Activated CD4-positive, CD25-positive, alpha-beta regulatory T cell treated with anti-CD3 and anti-CD28 coated beads, Interleukin-2, amount 50 U/mL, for 72 hours (primary cell): ENCODE data around the gene LRRC59.
"Not testable (repeated sequence)": the region's sequence is repeated elsewhere in the genome, so short reads cannot be mapped to it uniquely, and the experiment has no call there.

Experiments
- DNase-seq: peaks from one replicate; pipeline ENCODE4 v3.0.0; 2021

Gene LRRC59

GRCh38 chr17:50424246-50424995, 27.1 kb upstream of the LRRC59 start:
- no peak for DNase-seq

GRCh38 chr17:50423553-50424159, 26.3 kb upstream of the LRRC59 start:
- DNase-seq = no peak

GRCh38 chr17:50422738-50423137, 25.4 kb upstream of the LRRC59 start:
- no peak for DNase-seq

- no peak for DNase-seq
Measured at GRCh38 chr17:50421308-50422051, 24.2 kb upstream of the LRRC59 start.

GRCh38 chr17:50420419-50421112, 23.2 kb upstream of the LRRC59 start:
- no peak for DNase-seq

GRCh38 chr17:50419577-50419976, 22.3 kb upstream of the LRRC59 start:
- DNase-seq = not testable (repeated sequence)

- no peak for DNase-seq
Measured at GRCh38 chr17:50414808-50415207, 17.5 kb upstream of the LRRC59 start.

GRCh38 chr17:50412188-50412732, 14.9 kb upstream of the LRRC59 start:
- no peak for DNase-seq

- no peak for DNase-seq
Measured at GRCh38 chr17:50407921-50408320, 10.6 kb upstream of the LRRC59 start.

GRCh38 chr17:50406578-50406977, 9.3 kb upstream of the LRRC59 start:
- no peak for DNase-seq

- not testable (repeated sequence) for DNase-seq
Measured at GRCh38 chr17:50405351-50405750, 8.0 kb upstream of the LRRC59 start.

- not testable (repeated sequence) for DNase-seq
Measured at GRCh38 chr17:50399591-50399990, 2.3 kb upstream of the LRRC59 start.

GRCh38 chr17:50398672-50399071, 1.3 kb upstream of the LRRC59 start:
- DNase-seq = not testable (repeated sequence)

- DNase-seq = no peak
Measured at GRCh38 chr17:50397919-50398285, 579 bp upstream of the LRRC59 start.

- no peak for DNase-seq
Measured at GRCh38 chr17:50396261-50397110, 837 bp downstream of the LRRC59 start.

GRCh38 chr17:50394711-50395110, 2.6 kb downstream of the LRRC59 start:
- DNase-seq = no peak

- no peak for DNase-seq
Measured at GRCh38 chr17:50393700-50394099, 3.6 kb downstream of the LRRC59 start.

GRCh38 chr17:50392621-50393020, 4.7 kb downstream of the LRRC59 start:
- DNase-seq = no peak

- no peak for DNase-seq
Measured at GRCh38 chr17:50389534-50389933, 7.8 kb downstream of the LRRC59 start.

- no peak for DNase-seq
Measured at GRCh38 chr17:50388728-50389127, 8.6 kb downstream of the LRRC59 start.

GRCh38 chr17:50386510-50386909, 10.8 kb downstream of the LRRC59 start:
- no peak for DNase-seq

GRCh38 chr17:50382931-50383330, 14.4 kb downstream of the LRRC59 start:
- DNase-seq = no peak
